GM19455 (cell line): ENCODE results near the gene FADS3.

Experiments used
- ATAC-seq: cut with Tn5 transposase; IDR thresholded peaks from one replicate; pipeline ENCODE4 v1.9.1; 2021; ENCODE audit not compliant: unreplicated experiment

The FADS3 gene

DNA sequence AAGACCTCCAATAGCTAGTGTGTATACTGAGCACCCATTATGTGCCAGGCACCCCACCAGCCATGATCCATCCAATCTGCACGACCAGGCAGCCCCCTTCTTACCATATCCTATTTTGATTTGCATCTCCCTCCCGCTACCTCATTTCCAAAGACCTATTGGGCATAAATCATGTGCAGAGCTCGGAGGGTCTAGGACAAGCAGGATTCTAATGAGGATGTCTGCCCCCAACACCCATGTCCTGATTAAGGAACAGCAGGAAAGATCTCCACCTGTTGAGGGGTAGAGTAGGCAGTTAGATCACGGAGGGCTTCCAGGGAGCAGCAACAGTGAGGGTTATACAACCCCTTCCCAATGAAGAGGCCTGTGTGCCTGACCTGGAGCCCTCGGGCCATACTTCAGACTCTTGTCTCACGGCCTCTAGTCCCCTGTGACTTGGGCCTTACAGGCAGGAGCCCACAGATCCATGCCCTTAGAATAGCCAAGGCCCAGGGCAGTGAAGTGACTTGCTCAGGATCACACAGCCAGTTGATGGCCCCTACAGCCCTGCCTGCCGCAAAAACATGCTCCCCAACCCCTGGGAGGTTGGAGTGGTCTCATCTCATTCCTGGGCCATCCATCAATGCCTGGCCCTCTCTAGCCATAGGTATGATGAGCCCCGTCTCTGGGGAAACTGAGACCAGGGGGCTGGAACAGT lies 22.5 kb upstream of the FADS3 start:
- ATAC-seq = no peak

DNA sequence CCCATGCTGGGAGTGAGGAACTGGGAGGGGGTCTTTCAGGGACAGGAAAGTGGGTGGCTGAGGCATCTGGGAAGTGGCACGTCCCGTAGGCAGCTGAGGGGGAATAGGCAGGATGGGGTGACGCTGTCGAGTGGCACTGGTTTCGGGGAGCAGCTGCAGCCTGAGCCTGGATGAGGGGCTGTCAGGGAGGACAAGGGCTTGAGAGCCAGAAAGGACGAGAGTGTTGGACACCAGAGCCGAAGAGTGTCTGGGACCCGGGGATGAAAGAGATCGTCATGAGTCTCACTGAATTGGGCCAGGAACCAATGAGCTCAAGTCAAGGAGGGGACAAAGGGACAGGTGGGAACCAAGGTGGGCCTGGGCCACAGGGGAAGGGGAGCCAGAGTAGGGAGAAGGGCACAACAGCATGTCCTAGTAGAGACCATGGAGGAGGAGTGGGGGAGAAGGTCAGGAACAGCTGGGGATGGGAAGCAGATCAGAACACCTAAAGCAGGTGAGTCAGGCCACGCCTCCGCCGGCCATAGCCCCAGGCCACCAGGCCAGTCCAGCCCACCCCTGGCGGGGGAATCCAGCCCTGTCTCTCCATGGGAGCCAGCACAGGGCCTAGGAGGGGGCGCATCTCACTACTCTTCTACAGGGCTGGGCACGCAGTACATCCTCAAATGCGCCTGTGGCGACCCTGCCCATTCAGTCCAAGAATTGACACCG lies 21.8 kb upstream of the FADS3 start:
- no peak for ATAC-seq

GRCh38 chr11:61912530-61912898 lies 21.2 kb upstream of the FADS3 start:
- no peak for ATAC-seq

- ATAC-seq = no peak
Measured at GRCh38 chr11:61911701-61912529, 20.6 kb upstream of the FADS3 start.

GRCh38 chr11:61911128-61911700 lies 19.9 kb upstream of the FADS3 start:
- ATAC-seq = no peak

GRCh38 chr11:61910187-61911127 lies 19.1 kb upstream of the FADS3 start:
- ATAC-seq = no peak

DNA sequence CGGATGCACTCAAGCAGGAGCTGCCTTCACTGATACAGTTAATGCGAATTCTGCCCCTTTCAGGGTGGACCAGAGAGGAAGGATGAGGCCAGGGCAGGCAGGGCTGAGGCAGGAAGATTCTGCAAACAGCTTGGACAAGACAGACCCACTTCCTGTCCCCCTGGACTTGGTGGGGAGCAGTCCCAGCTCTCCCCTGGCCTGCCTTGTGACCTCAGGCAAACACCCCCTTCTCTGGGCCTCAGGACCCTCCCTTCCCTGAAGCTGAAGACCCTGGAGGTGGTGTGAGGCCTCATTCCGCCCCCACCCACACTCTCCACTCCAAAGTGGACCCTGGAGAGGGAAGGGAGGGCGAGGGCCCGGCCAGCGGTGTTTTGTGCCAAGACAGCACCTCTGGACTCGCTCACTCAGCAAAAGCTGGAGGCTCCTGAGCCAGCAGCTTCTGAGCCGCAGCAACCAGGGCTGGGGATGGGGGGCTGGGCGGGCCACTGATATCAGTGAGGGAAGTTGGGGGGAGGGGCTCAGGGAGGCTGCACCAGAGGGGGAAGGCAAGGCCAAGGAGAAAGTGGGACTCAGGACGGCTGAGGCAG lies 17.5 kb upstream of the FADS3 start:
- no peak for ATAC-seq

- ATAC-seq = no peak
Measured at GRCh38 chr11:61907871-61908729, 16.8 kb upstream of the FADS3 start.

GRCh38 chr11:61907282-61907681 lies 15.9 kb upstream of the FADS3 start:
- ATAC-seq = no peak

DNA sequence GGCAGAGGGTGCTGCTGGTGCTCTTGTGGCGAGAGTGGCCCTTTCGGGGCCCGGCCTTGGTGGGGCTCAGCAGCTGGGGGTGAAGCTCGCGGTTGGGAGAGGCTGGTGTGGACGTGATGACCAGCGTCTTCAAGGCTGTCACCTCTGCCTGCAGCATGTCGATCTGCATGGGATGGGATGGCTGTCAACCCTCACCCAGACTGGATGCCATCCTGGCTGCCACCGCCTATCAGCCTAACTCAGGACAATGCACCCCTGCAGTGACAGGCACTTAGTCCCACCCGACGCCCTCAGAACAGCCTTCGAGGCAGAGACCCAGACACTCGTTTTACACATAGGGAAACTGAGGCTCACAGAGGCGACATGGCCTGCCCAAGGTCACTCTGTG lies 15.2 kb upstream of the FADS3 start:
- ATAC-seq = no peak

DNA sequence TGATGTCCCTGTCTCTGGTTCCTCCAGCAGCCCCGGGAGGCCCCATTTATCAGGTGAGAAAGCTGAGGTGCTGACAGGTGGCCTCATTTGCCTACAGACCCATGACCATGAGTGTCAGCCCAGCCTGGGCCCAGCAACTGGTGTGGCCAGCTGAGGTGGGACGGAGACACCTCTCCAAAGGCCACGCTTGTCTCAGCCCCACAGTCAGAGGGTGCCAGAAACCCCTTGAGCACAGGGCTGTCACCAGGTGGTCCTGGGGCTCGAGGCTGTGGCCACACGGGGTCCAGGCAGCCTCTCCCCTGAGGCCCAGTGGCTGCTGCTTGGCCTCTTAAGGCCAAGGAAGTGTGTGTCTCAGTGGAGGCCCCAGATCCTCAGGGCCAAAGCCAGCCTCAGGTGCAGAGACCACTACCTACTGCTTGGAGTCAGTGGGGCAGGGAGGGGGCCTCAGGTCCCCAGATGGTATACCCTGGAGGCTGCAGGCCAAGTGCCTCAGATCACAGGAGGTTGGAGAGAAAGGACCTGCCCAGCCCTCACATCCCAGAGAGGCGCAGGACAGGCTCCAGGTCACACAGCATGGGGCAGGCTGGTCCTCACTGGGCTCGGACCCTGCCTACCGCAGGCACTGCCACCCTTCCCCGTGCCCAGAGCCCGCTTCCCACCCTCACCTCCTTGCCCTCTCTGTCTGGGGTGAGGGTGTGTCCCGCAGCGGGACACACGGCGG lies 14.6 kb upstream of the FADS3 start:
- ATAC-seq = no peak

GRCh38 chr11:61905067-61905696 lies 13.8 kb upstream of the FADS3 start:
- ATAC-seq = no peak

DNA sequence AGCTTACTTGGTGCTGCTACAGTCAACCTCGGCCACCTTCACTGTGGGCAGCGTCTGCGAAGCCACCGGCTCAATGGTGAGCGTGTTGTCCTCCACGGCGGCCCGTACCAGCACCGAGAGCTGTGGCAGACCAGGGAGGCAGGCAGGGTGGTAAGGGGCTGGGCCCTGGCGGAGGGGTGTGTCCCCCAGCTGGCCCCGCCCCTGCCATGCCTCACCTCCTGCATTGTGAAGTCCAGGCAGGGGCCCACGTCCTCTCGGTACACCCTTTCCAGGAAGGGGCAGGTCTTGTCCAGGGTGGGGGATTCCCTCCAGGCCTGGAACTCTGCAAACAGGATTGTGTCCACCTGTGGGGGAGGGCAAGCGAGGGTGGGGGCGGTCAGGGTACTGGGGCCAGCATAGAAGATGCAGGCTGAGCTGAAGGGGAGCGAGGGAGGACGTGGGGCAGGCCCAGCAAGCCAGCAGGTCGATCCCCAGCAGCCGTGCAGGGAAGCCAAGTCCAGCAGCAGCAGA lies 13.2 kb upstream of the FADS3 start:
- ATAC-seq = no peak

DNA sequence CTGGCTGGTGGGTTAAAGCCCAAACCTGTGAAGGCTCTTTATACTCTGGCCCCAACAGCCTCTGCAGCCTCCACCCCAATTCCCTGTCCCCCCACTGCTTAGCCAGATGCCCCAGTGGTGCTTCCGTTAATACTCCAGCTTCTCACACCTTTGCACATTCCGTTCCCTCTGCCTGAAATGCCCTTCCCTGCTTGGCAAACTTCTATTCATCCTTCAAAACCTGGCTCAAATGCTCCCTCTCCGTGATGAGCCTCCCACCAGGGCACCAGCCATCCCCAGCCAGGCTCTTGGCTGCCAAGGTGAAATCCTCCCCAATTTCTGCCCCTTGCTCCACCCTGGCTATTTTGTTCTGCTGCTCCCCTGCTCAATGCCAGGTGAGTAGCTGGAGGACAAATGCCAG lies 12.5 kb upstream of the FADS3 start:
- no peak for ATAC-seq

DNA sequence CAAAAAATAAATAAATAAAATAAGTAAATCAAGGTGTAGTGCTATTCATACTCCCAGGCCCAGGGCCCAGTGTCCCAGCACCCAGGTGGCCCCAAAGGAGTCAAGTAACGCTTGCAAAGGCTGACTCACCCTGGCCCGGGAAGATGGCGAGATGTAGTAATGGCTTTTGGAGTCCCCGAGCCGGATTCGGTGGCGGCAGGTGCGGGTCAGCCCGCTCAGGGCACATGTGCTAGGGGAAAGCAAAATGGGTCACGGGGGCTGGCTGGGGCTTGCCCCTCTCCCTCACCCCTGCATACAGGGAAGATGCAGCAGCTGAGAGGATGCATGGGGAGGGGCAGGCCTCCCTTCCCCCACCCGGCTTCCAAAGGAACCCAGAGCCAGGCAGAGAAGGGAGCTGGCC lies 11.0 kb upstream of the FADS3 start:
- ATAC-seq = no peak

DNA sequence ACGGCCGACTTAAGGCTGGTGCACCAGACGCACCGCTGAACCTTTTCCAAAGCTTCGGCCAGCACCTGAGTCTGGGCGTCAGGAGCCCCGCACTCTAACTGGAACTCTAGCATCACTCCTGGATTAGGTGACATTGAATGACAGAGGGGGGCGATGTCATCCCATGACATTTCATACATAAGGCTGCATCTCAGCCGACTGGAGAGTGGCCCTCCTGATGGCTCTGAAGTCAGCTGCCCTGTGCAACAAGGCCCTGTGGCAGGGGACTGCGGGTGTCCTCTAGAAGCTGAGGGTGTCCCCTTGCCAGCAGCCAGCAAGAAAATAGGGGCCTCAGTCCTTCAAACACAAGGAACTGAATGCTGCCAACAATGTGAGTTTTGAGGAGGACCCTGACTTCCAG lies 10.1 kb upstream of the FADS3 start:
- no peak for ATAC-seq

- no peak for ATAC-seq
Measured at GRCh38 chr11:61900251-61900650, 8.9 kb upstream of the FADS3 start.
